ENCODE measurements around the gene SULT1A2. TPM values are rescaled to one million over a fixed set of nuclear protein-coding genes. Genes with fewer than 3 reads are reported as not detected.
"Not testable (repeated sequence)": the region's sequence is repeated elsewhere in the genome, so short reads cannot be mapped to it uniquely, and the experiment has no call there.

The SULT1A2 gene
- total and polyA plus RNA-seq, 7 experiments from 2014 or later, result 0.21 to 0.73 (median 0.47) TPM; not detected in 1

DNA sequence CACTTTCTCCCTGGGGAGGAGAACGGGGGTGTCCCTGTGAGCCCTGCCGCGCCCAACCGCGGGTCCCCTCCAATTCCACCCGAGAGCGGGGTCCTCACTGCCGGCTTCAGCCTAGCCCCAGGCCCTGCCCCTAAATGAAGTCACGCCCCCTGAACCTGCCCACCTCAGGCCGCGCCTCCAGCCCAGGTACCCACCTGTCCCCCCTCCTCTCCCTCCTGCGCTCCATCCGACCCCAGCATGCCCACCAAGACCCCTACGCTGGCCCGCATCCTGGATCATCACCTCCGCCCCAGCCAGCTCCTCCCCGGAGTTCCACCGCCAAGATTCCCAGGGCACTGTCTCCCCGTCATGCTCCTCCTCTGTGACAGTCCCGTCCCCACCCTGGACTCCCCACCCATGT is 4.1 kb upstream of the SULT1A2 start:
- H3K27ac ChIP-seq (ENCODE audit: low read depth, low read length); H3K4me1 ChIP-seq (ENCODE audit: control insufficient read depth in 2 of 2, insufficient read depth in 2 of 2, low read length in 2 of 2); CTCF ChIA-PET; H3K27me3 ChIP-seq (ENCODE audit: control insufficient read depth in 2 of 2, insufficient read depth in 2 of 2, low read length in 2 of 2); ATAC-seq; H3K27me3 Mint-ChIP-seq; H3K36me3 ChIP-seq (ENCODE audit: control insufficient read depth in 2 of 3, insufficient read depth in 3 of 3, low read length in 3 of 3); H3K9me3 ChIP-seq (ENCODE audit: control insufficient read depth in 2 of 3, low read length in 3 of 3); H3K4me3 ChIP-seq (ENCODE audit: low read length); H3K36me3 Mint-ChIP-seq; POLR2A ChIA-PET; intact Hi-C loops (cut with micrococcal nuclease); DNase-seq; H3K27ac Mint-ChIP-seq; H3K9me3 Mint-ChIP-seq: not testable (repeated sequence)
- H3K4me3 Mint-ChIP-seq, result peak overlapping the region in 1 of 10 donors; percentile 45
- H3K4me1 Mint-ChIP-seq, result peaks cover 0 to 12% (median 8%) of the 10 kb centered on the region in 7 donors

DNA sequence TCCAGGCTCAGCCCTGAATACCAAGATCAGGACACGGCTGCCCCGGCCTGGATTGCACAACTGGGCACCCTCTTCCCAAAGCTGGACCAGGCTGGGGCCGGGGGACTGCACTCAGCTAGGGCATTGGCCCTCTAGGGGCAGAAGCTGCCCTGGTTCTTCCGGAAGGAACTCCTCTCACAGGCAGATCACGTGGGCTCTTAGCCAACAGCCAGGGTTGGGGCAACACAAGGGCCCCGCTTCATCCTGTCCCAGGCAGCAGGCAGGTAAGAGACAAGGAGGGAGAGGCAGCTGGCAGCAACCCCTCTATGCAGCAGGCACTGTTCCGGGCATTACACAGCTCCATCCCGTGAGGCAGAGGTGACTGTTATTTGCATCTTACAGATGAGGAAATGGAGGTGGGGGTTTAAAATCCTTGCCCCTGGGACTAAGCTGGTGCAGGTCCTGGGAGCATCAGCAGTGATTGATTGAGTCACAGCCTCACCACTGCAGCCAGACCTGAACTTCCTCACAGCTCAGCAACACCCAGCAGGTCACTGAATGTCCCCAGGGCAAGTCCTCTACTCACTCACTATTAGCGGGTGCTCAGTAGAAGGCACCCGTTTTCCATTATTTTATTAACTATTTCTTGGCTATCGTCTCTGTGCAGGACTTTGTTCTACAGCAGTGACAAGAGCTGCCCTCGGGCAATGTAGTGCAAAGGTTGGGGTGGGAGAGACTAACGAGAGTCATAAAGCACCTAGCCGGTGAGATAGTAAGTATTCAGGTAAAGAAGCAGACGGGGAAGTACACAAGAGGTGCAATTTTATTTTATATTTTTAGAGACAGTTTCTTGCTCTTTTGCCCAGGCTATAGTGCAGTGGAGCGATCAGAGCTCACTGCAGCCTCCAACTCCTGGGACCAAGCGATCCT is 2.8 kb upstream of the SULT1A2 start:
- not testable (repeated sequence) for H3K27ac ChIP-seq (ENCODE audit: low read depth, low read length); H3K36me3 Mint-ChIP-seq; H3K9me3 ChIP-seq (ENCODE audit: control insufficient read depth in 2 of 3, low read length in 3 of 3)

DNA sequence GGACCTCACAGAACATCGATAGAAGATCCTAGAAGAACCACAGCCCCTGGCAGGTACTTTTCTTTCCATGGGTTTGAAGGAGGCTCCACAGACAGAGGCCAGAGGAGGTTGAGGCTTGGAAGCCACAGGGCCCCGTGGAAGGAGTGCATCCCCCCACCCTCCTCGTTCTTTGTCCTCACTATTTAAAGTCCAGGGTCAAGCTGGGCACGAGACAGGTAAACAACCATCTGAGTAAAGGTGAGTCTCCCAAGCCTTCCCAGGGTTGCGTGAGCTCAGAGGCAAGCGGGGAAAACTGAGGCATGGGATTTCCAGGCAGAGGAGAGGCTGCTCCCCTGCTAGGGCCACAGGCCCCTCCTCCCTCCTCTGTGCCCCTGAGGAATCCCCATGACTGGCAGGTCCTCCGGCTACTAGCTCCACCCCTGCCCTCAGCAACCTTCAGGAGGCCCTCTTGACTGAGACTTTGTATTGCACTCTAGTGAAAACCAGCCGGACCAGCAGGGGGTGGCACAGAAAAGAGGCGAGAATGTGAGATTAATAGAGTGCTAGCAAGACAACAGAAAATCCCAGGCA is 927 bp upstream of the SULT1A2 start:
- Histone ChIP-seq H3K4me1 (ENCODE audit: control insufficient read depth in 2 of 2, insufficient read depth in 2 of 2, low read length in 2 of 2) (no peaks in the 10 kb centered on the region), H3K27ac (ENCODE audit: low read depth, low read length) (no peak overlapping the region), H3K27me3 (ENCODE audit: control insufficient read depth in 2 of 2, insufficient read depth in 2 of 2, low read length in 2 of 2) (no peaks in the 10 kb centered on the region), H3K4me3 (ENCODE audit: low read length) (no peak overlapping the region), H3K36me3 (ENCODE audit: control insufficient read depth in 2 of 3, insufficient read depth in 3 of 3, low read length in 3 of 3) (no peaks in the 10 kb centered on the region), H3K9me3 (ENCODE audit: control insufficient read depth in 2 of 3, low read length in 3 of 3) (no peaks in the 10 kb centered on the region)
- no peak for DNase-seq
- intact Hi-C loops (cut with micrococcal nuclease), result no loop called here
- H3K9me3 Mint-ChIP-seq, result no peaks in the 10 kb centered on the region
- POLR2A ChIA-PET, result interaction anchor here (1.6 kb wide), 1 partner anchor 13 kb away, joined by 5 read pairs; no protein-coding TSS in a partner anchor
- ATAC-seq, result no peak
- H3K4me1 Mint-ChIP-seq, result peaks cover 0 to 12% (median 7%) of the 10 kb centered on the region in 7 donors
- H3K4me3 Mint-ChIP-seq, result no peak overlapping the region
- H3K27me3 Mint-ChIP-seq, result no peaks in the 10 kb centered on the region
- CTCF ChIA-PET, result no interaction called here
- H3K36me3 Mint-ChIP-seq, result no peaks in the 10 kb centered on the region
- peak overlapping the region in 2 of 9 donors; percentile 28 to 59 for H3K27ac Mint-ChIP-seq

More for the DNA sequence above, 2.8 kb upstream of the SULT1A2 start:
- H3K27me3 Mint-ChIP-seq; H3K27me3 ChIP-seq (ENCODE audit: control insufficient read depth in 2 of 2, insufficient read depth in 2 of 2, low read length in 2 of 2); POLR2A ChIA-PET; H3K27ac Mint-ChIP-seq; H3K4me3 Mint-ChIP-seq; H3K4me3 ChIP-seq (ENCODE audit: low read length); DNase-seq; H3K36me3 ChIP-seq (ENCODE audit: control insufficient read depth in 2 of 3, insufficient read depth in 3 of 3, low read length in 3 of 3); intact Hi-C loops (cut with micrococcal nuclease); H3K4me1 ChIP-seq (ENCODE audit: control insufficient read depth in 2 of 2, insufficient read depth in 2 of 2, low read length in 2 of 2); CTCF ChIA-PET; H3K9me3 Mint-ChIP-seq: not testable (repeated sequence)
- peaks cover 0 to 12% (median 8%) of the 10 kb centered on the region in 7 donors for H3K4me1 Mint-ChIP-seq
- ATAC-seq, result peak; percentile 96

DNA sequence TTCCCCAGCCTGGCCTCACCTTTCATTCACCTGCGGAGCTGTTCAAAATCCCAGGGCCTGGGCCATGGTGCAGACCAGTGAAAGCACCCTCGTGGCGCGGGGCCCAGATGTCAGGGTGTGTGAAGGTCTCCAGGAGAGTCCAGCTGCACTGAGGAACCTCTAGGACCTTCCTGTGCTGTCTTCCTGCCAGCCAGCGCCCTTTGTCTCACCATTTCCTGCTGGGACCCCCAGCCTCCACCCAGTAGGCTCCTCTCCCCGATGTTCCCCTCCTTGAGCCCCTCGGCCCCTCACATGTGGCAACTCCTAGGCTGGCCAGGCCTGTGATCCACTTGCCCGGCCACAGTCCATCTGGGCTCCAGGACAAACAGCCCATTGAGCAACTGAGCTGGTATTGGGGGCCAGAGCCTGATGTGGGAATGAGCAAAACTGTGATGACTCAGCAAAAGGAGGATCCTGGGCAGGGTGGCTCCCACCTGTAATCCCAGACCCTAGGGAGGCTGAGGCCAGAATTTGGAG is 677 bp downstream of the SULT1A2 start:
- no peak overlapping the region for H3K27ac ChIP-seq (ENCODE audit: low read depth, low read length)
- no peak overlapping the region for H3K4me3 Mint-ChIP-seq
- H3K9me3 ChIP-seq (ENCODE audit: control insufficient read depth in 2 of 3, low read length in 3 of 3), result no peaks in the 10 kb centered on the region
- ATAC-seq (no peak), DNase-seq (no peak)
- peak overlapping the region in 2 of 9 donors; percentile 17 to 59 for H3K27ac Mint-ChIP-seq
- intact Hi-C loops (cut with micrococcal nuclease), result no loop called here
- H3K27me3 ChIP-seq (ENCODE audit: control insufficient read depth in 2 of 2, insufficient read depth in 2 of 2, low read length in 2 of 2), result no peaks in the 10 kb centered on the region
- no peaks in the 10 kb centered on the region for H3K4me1 ChIP-seq (ENCODE audit: control insufficient read depth in 2 of 2, insufficient read depth in 2 of 2, low read length in 2 of 2)
- H3K4me3 ChIP-seq (ENCODE audit: low read length), result no peak overlapping the region
- H3K27me3 Mint-ChIP-seq, result no peaks in the 10 kb centered on the region
- peaks cover 0 to 12% (median 7%) of the 10 kb centered on the region in 7 donors for H3K4me1 Mint-ChIP-seq
- H3K36me3 ChIP-seq (ENCODE audit: control insufficient read depth in 2 of 3, insufficient read depth in 3 of 3, low read length in 3 of 3), result peaks cover 0 to 13% (median 0%) of the 10 kb centered on the region in 3 experiments
- ChIA-PET CTCF (no interaction called here), POLR2A (no interaction called here)
- peaks cover 0 to 11% (median 0%) of the 10 kb centered on the region in 5 donors for H3K36me3 Mint-ChIP-seq
- no peaks in the 10 kb centered on the region for H3K9me3 Mint-ChIP-seq

DNA sequence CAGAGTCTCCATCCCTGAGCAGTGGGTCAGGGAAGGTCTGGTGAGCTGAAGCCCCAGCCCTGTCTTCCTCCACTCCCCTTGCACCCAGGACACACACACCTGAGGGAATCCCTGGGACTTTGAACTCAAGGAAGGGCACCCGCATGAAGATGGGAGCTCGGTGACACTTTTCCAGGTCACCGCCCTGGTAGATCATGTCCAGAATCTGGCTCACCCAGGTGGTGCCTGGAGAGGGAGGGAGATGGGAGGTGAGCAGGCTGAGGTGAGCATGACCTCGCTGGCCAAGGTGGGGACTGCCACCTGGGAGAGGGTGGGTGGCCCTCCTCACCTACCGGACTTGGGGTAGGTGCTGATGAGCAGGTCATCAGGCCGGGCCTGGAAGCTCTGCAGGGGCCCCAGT is 1.4 kb downstream of the SULT1A2 start:
- POLR2A ChIA-PET, result interaction anchor here (1.0 kb wide), 1 partner anchor 16 kb away, joined by 5 read pairs; no protein-coding TSS in a partner anchor
- peak overlapping the region in 3 of 9 donors; percentile 36 to 56 (median 42) for H3K27ac Mint-ChIP-seq

DNA sequence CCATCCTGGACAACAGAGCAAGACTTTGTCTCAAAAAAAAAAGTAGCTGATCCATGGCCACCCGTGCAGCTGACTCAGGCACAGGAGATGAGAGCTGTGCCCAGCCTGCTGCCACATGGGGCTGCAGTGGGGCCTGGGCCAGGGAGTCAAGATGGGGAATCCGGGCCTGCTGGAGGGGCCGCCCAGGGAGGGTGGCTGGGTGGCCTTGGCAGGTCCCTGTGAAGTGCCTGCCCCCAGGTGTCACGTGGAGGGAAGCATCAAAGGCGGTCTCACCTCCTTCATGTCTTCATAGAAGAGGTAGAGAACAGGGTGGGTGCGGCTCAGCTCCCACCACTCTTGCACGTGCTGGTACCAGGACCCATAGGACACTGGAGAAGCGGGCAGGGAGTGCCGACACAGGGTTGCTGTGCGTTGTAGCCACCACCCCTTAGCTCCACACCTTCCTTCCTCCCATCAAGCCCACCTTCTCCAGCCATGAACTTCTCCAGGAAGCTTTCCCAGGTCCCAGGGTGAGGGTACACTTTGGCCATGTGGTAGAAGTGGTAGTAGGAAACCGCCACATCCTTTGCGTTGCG is 3.8 kb downstream of the SULT1A2 start:
- Histone ChIP-seq H3K27me3 (ENCODE audit: control insufficient read depth in 2 of 2, insufficient read depth in 2 of 2, low read length in 2 of 2) (no peaks in the 10 kb centered on the region), H3K36me3 (ENCODE audit: control insufficient read depth in 2 of 3, insufficient read depth in 3 of 3, low read length in 3 of 3) (peaks cover 0 to 44% (median 0%) of the 10 kb centered on the region in 3 experiments), H3K9me3 (ENCODE audit: control insufficient read depth in 2 of 3, low read length in 3 of 3) (no peaks in the 10 kb centered on the region), H3K4me1 (ENCODE audit: control insufficient read depth in 2 of 2, insufficient read depth in 2 of 2, low read length in 2 of 2) (no peaks in the 10 kb centered on the region), H3K4me3 (ENCODE audit: low read length) (no peak overlapping the region), H3K27ac (ENCODE audit: low read depth, low read length) (no peak overlapping the region)
- peak overlapping the region in 8 of 9 donors; percentile 48 to 93 (median 72) for H3K27ac Mint-ChIP-seq
- no peak for ATAC-seq
- peaks cover 0 to 12% (median 7%) of the 10 kb centered on the region in 7 donors for H3K4me1 Mint-ChIP-seq
- CTCF ChIA-PET, result no interaction called here
- POLR2A ChIA-PET, result interaction anchor here (0.6 to 0.9 kb wide), 2 partner anchors 12 to 301 kb away, joined by 3 to 7 read pairs; partner anchors contain the start of gene SBK1
- H3K4me3 Mint-ChIP-seq, result no peak overlapping the region
- intact Hi-C loops (cut with micrococcal nuclease), result no loop called here
- H3K9me3 Mint-ChIP-seq, result no peaks in the 10 kb centered on the region
- no peaks in the 10 kb centered on the region for H3K27me3 Mint-ChIP-seq
- DNase-seq, result no peak
- peaks cover 0 to 28% (median 3%) of the 10 kb centered on the region in 5 donors for H3K36me3 Mint-ChIP-seq

More for the DNA sequence above, 1.4 kb downstream of the SULT1A2 start:
- CTCF ChIA-PET; H3K9me3 ChIP-seq (ENCODE audit: control insufficient read depth in 2 of 3, low read length in 3 of 3); ATAC-seq; H3K9me3 Mint-ChIP-seq; H3K4me1 ChIP-seq (ENCODE audit: control insufficient read depth in 2 of 2, insufficient read depth in 2 of 2, low read length in 2 of 2); H3K27ac ChIP-seq (ENCODE audit: low read depth, low read length); H3K4me3 ChIP-seq (ENCODE audit: low read length); intact Hi-C loops (cut with micrococcal nuclease); H3K27me3 ChIP-seq (ENCODE audit: control insufficient read depth in 2 of 2, insufficient read depth in 2 of 2, low read length in 2 of 2); H3K4me3 Mint-ChIP-seq; H3K27me3 Mint-ChIP-seq; DNase-seq: not testable (repeated sequence)
- Mint-ChIP-seq H3K4me1 (peaks cover 0 to 12% (median 7%) of the 10 kb centered on the region in 7 donors), H3K36me3 (peaks cover 0 to 17% (median 0%) of the 10 kb centered on the region in 5 donors)
- H3K36me3 ChIP-seq (ENCODE audit: control insufficient read depth in 2 of 3, insufficient read depth in 3 of 3, low read length in 3 of 3), result peaks cover 0 to 21% (median 0%) of the 10 kb centered on the region in 3 experiments

All from naive thymus-derived CD4-positive, alpha-beta T cell (primary cell).